H1 (cell line): Measurements from ENCODE around the gene DUOX1. TPM values are rescaled to one million over a fixed set of nuclear protein-coding genes. Genes with fewer than 3 reads are reported as not detected.

Experiments used
- EP300 ChIP-seq, 2 experiments: IDR thresholded peaks; 1 replicate in 1 of 2; 2 replicates in 1 of 2; pipeline ENCODE4 v1.6.1; 2011 to 2012; ENCODE audit warnings: low read depth in 2 of 2, low read length in 2 of 2, mild to moderate bottlenecking in 2 of 2, borderline replicate concordance in 1 of 2, inconsistent platforms in 1 of 2, moderate library complexity in 1 of 2
- EZH2 ChIP-seq: fragments of 200-600 bp; sonication (generic); IDR thresholded peaks from 2 replicates; pipeline ENCODE4 v1.7.1; 2012; ENCODE audit warnings: low read depth, mild to moderate bottlenecking, moderate library complexity, low read length, inconsistent platforms; ENCODE audit not compliant: severe bottlenecking
- JUND ChIP-seq: IDR thresholded peaks from 2 replicates; pipeline ENCODE4 v1.6.1; 2011; ENCODE audit warnings: mild to moderate bottlenecking, improper control_type of control experiment, low read length
- SRF ChIP-seq: IDR thresholded peaks from 2 replicates; pipeline ENCODE4 v1.6.1; 2011; ENCODE audit warnings: mild to moderate bottlenecking, low read depth, low read length, moderate library complexity
- polyA plus RNA-seq, 7 experiments: library from polyadenylated mRNA; depleted of rRNA in 3 of 7; stranded (reverse) in 5 of 7; unstranded in 2 of 7; fragments of >200 nt in 5 of 7; fragments of 200-250 nt in 2 of 7; gene quantifications; 1 replicate in 5 of 7; 2 replicates in 1 of 7; 4 replicates in 1 of 7; pipeline versions ENCODE4 v1.2.1 to v1.2.3, GENCODE V29; 2011 to 2013; ENCODE audit warnings: missing spikeins in 2 of 7, mixed read lengths in 2 of 7
- total RNA-seq: library from RNA; stranded (reverse); fragmentation: NEBNext Ultra II Directional; extraction: Animal tissue kit (Norgen Biotek cat#: 25700); gene quantifications from 2 replicates; pipeline ENCODE4 v1.2.1, GENCODE V29; 2021
- TF ChIP-seq, protein P1 (sequence below): fragments of 300-600 bp; sonication (generic); IDR thresholded peaks from 2 replicates; pipeline ENCODE4 v1.7.1; 2012; ENCODE audit warnings: low read length, moderate library complexity, mild to moderate bottlenecking, inconsistent platforms; ENCODE audit not compliant: insufficient replicate concordance

The DUOX1 gene
- total and polyA plus RNA-seq, 2 of the 8 experiments (the other 6 are each of a cell fraction or from before 2014, with no cell fraction given) = 0.84 to 1.4 TPM

DNA sequence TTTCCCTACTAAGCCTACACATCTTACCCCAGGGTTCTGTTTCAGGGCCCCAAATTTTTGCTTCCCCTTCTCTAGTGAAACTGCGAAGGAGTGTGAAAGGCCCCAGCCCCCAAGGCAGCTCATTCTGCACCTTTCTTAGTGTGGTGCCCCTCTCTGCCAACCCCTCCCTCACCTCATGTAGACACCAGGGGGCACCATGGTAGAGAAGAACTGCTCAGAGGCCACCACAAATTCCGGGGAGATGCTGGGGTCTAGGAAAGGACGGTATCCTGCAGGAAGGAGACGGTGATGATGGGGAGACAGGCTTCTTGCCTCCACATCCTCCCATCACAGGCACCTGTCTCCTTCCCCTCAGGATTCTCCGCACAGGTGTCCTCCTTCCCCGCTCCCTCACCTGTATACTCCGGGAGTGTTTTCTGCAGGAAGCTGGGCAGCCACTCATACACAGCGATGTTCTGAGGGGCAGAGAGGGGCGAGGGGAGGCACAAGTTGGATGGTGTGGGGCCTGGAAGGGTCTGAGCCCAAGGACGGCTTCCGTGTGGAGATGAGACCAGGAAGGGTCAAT is 19.5 kb upstream of the DUOX1 start (continued):
- TF ChIP-seq, protein P1, sequence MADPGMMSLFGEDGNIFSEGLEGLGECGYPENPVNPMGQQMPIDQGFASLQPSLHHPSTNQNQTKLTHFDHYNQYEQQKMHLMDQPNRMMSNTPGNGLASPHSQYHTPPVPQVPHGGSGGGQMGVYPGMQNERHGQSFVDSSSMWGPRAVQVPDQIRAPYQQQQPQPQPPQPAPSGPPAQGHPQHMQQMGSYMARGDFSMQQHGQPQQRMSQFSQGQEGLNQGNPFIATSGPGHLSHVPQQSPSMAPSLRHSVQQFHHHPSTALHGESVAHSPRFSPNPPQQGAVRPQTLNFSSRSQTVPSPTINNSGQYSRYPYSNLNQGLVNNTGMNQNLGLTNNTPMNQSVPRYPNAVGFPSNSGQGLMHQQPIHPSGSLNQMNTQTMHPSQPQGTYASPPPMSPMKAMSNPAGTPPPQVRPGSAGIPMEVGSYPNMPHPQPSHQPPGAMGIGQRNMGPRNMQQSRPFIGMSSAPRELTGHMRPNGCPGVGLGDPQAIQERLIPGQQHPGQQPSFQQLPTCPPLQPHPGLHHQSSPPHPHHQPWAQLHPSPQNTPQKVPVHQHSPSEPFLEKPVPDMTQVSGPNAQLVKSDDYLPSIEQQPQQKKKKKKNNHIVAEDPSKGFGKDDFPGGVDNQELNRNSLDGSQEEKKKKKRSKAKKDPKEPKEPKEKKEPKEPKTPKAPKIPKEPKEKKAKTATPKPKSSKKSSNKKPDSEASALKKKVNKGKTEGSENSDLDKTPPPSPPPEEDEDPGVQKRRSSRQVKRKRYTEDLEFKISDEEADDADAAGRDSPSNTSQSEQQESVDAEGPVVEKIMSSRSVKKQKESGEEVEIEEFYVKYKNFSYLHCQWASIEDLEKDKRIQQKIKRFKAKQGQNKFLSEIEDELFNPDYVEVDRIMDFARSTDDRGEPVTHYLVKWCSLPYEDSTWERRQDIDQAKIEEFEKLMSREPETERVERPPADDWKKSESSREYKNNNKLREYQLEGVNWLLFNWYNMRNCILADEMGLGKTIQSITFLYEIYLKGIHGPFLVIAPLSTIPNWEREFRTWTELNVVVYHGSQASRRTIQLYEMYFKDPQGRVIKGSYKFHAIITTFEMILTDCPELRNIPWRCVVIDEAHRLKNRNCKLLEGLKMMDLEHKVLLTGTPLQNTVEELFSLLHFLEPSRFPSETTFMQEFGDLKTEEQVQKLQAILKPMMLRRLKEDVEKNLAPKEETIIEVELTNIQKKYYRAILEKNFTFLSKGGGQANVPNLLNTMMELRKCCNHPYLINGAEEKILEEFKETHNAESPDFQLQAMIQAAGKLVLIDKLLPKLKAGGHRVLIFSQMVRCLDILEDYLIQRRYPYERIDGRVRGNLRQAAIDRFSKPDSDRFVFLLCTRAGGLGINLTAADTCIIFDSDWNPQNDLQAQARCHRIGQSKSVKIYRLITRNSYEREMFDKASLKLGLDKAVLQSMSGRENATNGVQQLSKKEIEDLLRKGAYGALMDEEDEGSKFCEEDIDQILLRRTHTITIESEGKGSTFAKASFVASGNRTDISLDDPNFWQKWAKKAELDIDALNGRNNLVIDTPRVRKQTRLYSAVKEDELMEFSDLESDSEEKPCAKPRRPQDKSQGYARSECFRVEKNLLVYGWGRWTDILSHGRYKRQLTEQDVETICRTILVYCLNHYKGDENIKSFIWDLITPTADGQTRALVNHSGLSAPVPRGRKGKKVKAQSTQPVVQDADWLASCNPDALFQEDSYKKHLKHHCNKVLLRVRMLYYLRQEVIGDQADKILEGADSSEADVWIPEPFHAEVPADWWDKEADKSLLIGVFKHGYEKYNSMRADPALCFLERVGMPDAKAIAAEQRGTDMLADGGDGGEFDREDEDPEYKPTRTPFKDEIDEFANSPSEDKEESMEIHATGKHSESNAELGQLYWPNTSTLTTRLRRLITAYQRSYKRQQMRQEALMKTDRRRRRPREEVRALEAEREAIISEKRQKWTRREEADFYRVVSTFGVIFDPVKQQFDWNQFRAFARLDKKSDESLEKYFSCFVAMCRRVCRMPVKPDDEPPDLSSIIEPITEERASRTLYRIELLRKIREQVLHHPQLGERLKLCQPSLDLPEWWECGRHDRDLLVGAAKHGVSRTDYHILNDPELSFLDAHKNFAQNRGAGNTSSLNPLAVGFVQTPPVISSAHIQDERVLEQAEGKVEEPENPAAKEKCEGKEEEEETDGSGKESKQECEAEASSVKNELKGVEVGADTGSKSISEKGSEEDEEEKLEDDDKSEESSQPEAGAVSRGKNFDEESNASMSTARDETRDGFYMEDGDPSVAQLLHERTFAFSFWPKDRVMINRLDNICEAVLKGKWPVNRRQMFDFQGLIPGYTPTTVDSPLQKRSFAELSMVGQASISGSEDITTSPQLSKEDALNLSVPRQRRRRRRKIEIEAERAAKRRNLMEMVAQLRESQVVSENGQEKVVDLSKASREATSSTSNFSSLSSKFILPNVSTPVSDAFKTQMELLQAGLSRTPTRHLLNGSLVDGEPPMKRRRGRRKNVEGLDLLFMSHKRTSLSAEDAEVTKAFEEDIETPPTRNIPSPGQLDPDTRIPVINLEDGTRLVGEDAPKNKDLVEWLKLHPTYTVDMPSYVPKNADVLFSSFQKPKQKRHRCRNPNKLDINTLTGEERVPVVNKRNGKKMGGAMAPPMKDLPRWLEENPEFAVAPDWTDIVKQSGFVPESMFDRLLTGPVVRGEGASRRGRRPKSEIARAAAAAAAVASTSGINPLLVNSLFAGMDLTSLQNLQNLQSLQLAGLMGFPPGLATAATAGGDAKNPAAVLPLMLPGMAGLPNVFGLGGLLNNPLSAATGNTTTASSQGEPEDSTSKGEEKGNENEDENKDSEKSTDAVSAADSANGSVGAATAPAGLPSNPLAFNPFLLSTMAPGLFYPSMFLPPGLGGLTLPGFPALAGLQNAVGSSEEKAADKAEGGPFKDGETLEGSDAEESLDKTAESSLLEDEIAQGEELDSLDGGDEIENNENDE = no peak
- no peak for TF ChIP-seq SRF
- TF ChIP-seq EZH2 = peak; percentile 57
- no peak for TF ChIP-seq EP300 (IDR thresholded peaks at IDR 0.05; ENCODE audit: borderline replicate concordance in 1 of 2, low read depth in 2 of 2, low read length in 2 of 2)
- no peak for TF ChIP-seq JUND
